Testis (tissue), 3 donors: Measurements from ENCODE around the gene GNA12. TPM values are rescaled to one million over a fixed set of nuclear protein-coding genes. Genes with fewer than 3 reads are reported as not detected.

Experiments
- DNase-seq: peaks from one replicate; pipeline ENCODE4 v3.0.0-alpha.2; 2019
- H3K27ac ChIP-seq, 2 donors: fragments of 200-600 bp; sonication (generic); one replicate each; pipeline ENCODE4 v1.5.1; 2019
- H3K27me3 ChIP-seq: fragments of 200-600 bp; sonication (generic); one replicate; pipeline ENCODE4 v1.5.1; 2019
- H3K36me3 ChIP-seq: fragments of 200-600 bp; sonication (generic); one replicate; pipeline ENCODE4 v1.5.1; 2017; ENCODE audit warnings: low read depth; ENCODE audit errors: missing control alignments
- H3K4me1 ChIP-seq: fragments of 200-600 bp; sonication (generic); one replicate; pipeline ENCODE4 v1.5.1; 2019
- H3K4me3 ChIP-seq, 2 donors: fragments of 200-600 bp; sonication (generic); one replicate each; pipeline ENCODE4 v1.5.1; 2017 to 2019
- H3K9me3 ChIP-seq: fragments of 200-600 bp; sonication (generic); one replicate; pipeline ENCODE4 v1.5.1; 2017
- POLR2A ChIP-seq: fragments of 450-650 bp; IDR thresholded peaks from one replicate; pipeline ENCODE4 v1.6.1; 2017; ENCODE audit warnings: antibody characterized with exemption, mild to moderate bottlenecking, moderate library complexity
- WGBS, 2 donors: methylation state at CpG; one replicate each; pipeline ENCODE4 v1.1.5; 2018; 5-methylcytosine and 5-hydroxymethylcytosine counted together
- intact Hi-C: fragments of 100-400 bp; cut with DNase I; formaldehyde crosslinking; loops from one replicate; pipeline ENCODE4 v1.15.1; 2023; ENCODE audit warnings: low total_unique reads
- polyA plus RNA-seq: library from polyadenylated mRNA; stranded (reverse); fragments of 350-450 nt; fragmentation: Illumina TruSeq; extraction: RNeasy Lipid Tissue Mini Kit (QIAGEN cat#74804); gene quantifications from one replicate; pipeline ENCODE4 v1.2.3, GENCODE V29; 2014; ENCODE audit warnings: low read depth, low replicate concordance; ENCODE audit not compliant: insufficient read depth
- total RNA-seq, 2 donors: library from RNA; depleted of rRNA; stranded (reverse); fragments of >200 nt; gene quantifications; one replicate each; pipeline ENCODE4 v1.2.3, GENCODE V29; 2016
- TF ChIP-seq, protein P1 (sequence below), 3 experiments: fragments of 450-650 bp in 2 of 3; fragments of 200-600 bp in 1 of 3; sonication (generic) in 1 of 3; IDR thresholded peaks; one replicate each; pipeline ENCODE4 v1.5.1; 2016 to 2019; ENCODE audit warnings: antibody characterized with exemption in 3 of 3, mild to moderate bottlenecking in 2 of 3, moderate library complexity in 1 of 3

The GNA12 gene
- total and polyA plus RNA-seq, 3 donors from 2014 or later = 50.0 to 69.6 (median 53.2) TPM

GRCh38 chr7:2791390-2791789, 52.7 kb downstream of the GNA12 start:
- no peak for DNase-seq
- no peak overlapping the region for H3K27ac ChIP-seq
- no peak for TF ChIP-seq POLR2A
- TF ChIP-seq, protein P1, sequence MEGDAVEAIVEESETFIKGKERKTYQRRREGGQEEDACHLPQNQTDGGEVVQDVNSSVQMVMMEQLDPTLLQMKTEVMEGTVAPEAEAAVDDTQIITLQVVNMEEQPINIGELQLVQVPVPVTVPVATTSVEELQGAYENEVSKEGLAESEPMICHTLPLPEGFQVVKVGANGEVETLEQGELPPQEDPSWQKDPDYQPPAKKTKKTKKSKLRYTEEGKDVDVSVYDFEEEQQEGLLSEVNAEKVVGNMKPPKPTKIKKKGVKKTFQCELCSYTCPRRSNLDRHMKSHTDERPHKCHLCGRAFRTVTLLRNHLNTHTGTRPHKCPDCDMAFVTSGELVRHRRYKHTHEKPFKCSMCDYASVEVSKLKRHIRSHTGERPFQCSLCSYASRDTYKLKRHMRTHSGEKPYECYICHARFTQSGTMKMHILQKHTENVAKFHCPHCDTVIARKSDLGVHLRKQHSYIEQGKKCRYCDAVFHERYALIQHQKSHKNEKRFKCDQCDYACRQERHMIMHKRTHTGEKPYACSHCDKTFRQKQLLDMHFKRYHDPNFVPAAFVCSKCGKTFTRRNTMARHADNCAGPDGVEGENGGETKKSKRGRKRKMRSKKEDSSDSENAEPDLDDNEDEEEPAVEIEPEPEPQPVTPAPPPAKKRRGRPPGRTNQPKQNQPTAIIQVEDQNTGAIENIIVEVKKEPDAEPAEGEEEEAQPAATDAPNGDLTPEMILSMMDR (IDR thresholded peaks at IDR 0.05) = no peak
- intact Hi-C loops = no loop called here
- no peaks in the 10 kb centered on the region for H3K9me3 ChIP-seq
- H3K36me3 ChIP-seq = no peaks in the 10 kb centered on the region
- no peaks in the 10 kb centered on the region for H3K27me3 ChIP-seq
- WGBS, 2 donors = 86 to 91% methylated on average over 5 of the region's 5 CpGs
- H3K4me3 ChIP-seq = no peak overlapping the region
- H3K4me1 ChIP-seq = peaks cover 21% of the 10 kb centered on the region

DNA sequence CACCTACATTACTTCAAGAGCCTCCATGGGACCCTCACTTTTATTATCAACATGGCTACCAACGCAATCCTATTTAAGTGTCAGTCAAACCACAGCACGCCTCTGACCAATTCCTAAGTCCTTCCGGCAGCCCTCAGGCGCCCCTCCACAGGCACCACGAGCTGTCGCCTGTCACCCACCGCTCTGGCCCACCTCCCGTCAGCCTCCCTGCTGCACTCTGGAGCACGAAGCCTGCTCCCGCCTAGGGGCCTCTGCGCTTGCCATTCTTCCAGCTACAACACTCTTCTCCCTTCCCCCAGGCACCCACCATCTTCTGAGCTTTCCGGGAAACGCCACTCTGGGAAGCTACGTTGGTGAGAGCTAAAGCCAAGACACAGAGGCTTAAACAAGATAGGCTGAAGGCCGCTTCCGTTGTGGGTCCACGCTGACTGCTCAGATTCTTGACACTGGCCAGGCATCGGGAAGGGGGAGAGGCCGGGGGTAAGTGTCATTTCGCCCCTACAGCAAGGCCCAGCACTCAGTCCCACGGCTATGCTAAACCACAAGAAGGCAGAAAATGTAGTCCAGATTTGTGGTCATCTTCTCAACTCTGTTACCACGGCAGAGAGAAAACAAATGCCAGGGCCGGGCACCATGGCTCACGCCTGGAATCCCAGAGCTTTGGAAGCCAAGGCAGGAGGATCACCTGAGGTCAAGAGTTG, 56.7 kb downstream of the GNA12 start:
- H3K9me3 ChIP-seq = no peaks in the 10 kb centered on the region
- intact Hi-C loops = no loop called here
- TF ChIP-seq, protein P1 (IDR thresholded peaks at IDR 0.05) = no peak
- no peak for TF ChIP-seq POLR2A
- no peaks in the 10 kb centered on the region for H3K36me3 ChIP-seq
- no peak overlapping the region for H3K4me3 ChIP-seq
- no peaks in the 10 kb centered on the region for H3K27me3 ChIP-seq
- H3K27ac ChIP-seq = no peak overlapping the region
- H3K4me1 ChIP-seq = no peaks in the 10 kb centered on the region
- no peak for DNase-seq
- WGBS, 2 donors = 95 to 96% methylated on average over 24 of the region's 24 CpGs

DNA sequence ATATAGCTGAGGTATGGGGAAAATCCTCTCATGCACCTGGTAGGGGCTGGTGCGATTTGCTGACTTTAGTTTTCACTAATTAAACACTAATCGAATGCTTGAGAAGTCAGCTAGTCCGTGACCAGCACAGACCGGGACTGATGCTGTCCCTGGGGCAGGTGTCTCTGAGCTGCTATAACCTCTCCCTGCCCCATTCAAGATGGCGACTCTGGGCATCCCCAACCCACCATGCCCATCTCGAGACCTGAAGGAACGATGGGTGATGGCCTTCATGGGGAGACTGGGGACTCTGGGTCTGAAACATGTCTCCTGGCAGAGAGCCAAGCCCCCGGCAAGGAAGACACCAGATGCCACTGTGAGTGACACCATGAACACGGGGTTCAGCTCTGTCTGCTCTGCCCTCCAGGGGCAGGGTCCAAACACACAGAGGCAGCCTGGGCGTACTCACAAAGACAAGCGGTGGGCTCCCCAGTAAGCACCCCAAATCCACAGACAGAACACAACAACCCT, 57.4 kb downstream of the GNA12 start:
- TF ChIP-seq, protein P1 (IDR thresholded peaks at IDR 0.05) = no peak
- Histone ChIP-seq H3K4me3 (no peak overlapping the region), H3K27ac (no peak overlapping the region), H3K27me3 (no peaks in the 10 kb centered on the region), H3K4me1 (no peaks in the 10 kb centered on the region), H3K9me3 (no peaks in the 10 kb centered on the region), H3K36me3 (no peaks in the 10 kb centered on the region)
- no peak for DNase-seq
- WGBS, 2 donors = 90 to 96% methylated on average over 8 to 11 of the region's 11 CpGs
- intact Hi-C loops = no loop called here

GRCh38 chr7:2785071-2785500, 59.0 kb downstream of the GNA12 start:
- Histone ChIP-seq H3K36me3 (no peaks in the 10 kb centered on the region), H3K27me3 (no peaks in the 10 kb centered on the region), H3K4me1 (no peaks in the 10 kb centered on the region), H3K27ac (no peak overlapping the region), H3K9me3 (no peaks in the 10 kb centered on the region), H3K4me3 (no peak overlapping the region)
- WGBS, 2 donors = 73 to 83% methylated on average over 6 of the region's 6 CpGs
- TF ChIP-seq, protein P1 (IDR thresholded peaks at IDR 0.05) = no peak
- no peak for TF ChIP-seq POLR2A
- intact Hi-C loops = no loop called here
- no peak for DNase-seq

DNA sequence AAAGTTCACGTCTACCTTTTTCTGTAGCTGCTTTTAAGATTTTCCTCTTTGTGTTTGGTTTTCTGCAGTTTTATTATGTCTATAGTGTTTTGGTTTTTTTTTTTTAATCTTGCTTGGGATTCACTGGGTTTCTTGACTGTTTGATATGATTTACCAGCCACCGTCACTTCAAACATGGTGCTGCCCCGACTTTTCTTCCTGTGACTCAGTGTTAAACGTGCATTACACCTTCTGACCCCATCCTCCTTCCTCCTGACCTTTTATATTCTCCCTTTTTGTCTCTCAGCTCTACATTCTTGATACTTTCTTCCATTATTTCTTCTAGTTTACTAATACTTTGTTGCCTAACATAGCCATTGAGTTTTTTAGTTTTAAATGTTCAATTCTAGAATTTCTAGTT, 61.5 kb downstream of the GNA12 start:
- Histone ChIP-seq H3K27me3 (no peaks in the 10 kb centered on the region), H3K9me3 (no peaks in the 10 kb centered on the region), H3K4me1 (no peaks in the 10 kb centered on the region), H3K4me3 (no peak overlapping the region), H3K27ac (no peak overlapping the region), H3K36me3 (no peaks in the 10 kb centered on the region)
- DNase-seq = no peak
- intact Hi-C loops = no loop called here
- 95 to 97% methylated on average over 4 of the region's 4 CpGs for WGBS, 2 donors
- TF ChIP-seq POLR2A = no peak
- TF ChIP-seq, protein P1 (IDR thresholded peaks at IDR 0.05) = no peak
